Camera-type eye (tissue), 1 donor: ENCODE measurements around the gene HSD17B12. TPM values are rescaled to one million over a fixed set of nuclear protein-coding genes. Genes with fewer than 3 reads are reported as not detected.

ENCODE experiments used
- total RNA-seq: library from RNA; depleted of rRNA; stranded (reverse); fragments of >200 nt; gene quantifications from one replicate; pipeline ENCODE4 v1.2.3, GENCODE V29; 2014

Gene HSD17B12
- total RNA-seq: 96.5 TPM

DNA sequence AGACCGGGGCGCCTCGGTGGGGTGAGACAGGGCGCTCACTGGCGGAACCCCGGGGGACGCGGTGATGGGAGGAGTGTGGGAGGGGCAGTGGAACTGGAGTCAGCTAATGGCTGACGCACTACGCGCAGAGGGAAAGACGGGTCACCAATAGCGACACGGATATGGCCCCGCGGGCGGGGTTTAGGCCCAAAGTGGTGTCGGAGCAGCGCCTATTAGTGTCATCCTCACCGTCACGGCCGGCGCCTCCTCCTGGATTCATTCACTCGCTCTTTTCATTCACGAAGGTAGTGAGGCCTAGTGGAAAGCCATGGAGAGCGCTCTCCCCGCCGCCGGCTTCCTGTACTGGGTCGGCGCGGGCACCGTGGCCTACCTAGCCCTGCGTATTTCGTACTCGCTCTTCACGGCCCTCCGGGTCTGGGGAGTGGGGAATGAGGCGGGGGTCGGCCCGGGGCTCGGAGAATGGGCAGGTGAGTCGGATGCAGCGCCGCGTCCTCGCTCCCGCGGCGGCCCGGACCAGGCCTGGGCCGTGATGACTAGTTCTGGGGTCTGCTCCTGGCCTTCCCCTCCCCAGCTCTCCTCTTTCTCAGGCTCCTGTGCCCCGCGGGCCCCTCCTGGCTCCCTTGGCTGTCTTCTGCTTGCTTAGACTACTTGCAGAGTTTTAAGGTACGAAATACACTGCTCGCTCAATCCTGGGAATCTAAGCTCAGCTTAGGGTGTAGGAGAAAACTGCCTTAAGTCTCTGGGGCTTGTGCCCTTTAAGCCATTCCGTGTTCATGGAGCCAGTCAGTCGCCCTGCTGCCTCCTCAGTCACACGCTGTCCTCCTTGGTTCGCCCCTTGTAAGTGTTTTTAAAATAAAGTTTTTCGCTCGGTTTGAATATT, at the start of gene HSD17B12:
HSD17B12 (plus strand) TSS at position 218 of the 880 bp plus-strand sequence; CDS start at position 308, 90 bp downstream.

DNA sequence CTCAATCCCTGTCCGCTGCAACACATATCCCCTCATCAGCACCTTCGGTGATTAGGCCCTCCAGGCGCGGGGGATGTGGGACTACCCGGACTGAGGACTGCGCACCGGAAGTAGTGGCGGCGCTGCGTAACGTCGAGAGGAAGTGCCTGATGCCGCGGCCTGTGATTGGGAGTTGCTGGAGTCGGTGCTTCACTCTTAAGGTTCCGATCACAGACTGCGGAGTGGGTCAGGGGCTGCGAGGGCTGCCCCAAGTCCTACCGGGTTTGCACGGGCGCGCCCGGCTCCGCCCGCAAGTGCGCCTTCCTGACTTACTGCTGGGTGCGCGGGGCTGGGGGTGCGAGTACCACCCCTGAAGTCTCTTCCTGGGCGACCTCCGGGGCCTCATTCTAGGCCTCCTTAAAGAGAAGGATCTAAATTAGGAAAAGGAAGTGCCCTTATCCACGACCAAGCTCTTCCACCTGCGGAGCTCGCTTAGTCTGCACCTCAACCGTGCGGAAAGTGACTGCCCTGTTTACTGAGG, 200.2 kb downstream of the HSD17B12 start, which contains the start of gene ALKBH3:
ALKBH3 (plus strand) TSS at position 192 of the 520 bp plus-strand sequence. CDS start 1,822 bp downstream, outside the sequence.

Other genes starting within 250 kb of the HSD17B12 start
- 29.7 TPM for gene ALKBH3, start 200.1 kb downstream of the HSD17B12 start, total RNA-seq